Thoracic aorta (tissue), 2 donors: ENCODE data around the gene MPDU1. TPM values are rescaled to one million over a fixed set of nuclear protein-coding genes. Genes with fewer than 3 reads are reported as not detected.
A peak's percentile ranks its signal among the peaks of the same experiment; 100 is the strongest.

Source experiments
- ATAC-seq: fragments of 150-250 bp; one replicate; pipeline ENCODE4 v1.8.0; 2017; ENCODE audit warnings: low read depth; ENCODE audit not compliant: insufficient number of reproducible peaks, low FRiP score
- DNase-seq: peaks from one replicate; pipeline ENCODE4 v3.0.0-alpha.2; 2020; ENCODE audit warnings: low spot score
- H3K27ac ChIP-seq, 2 donors: fragments of 200-600 bp; sonication (generic); 1 replicate in 1 of 2; 2 replicates in 1 of 2; pipeline ENCODE4 v1.5.1; 2016; ENCODE audit warnings: mild to moderate bottlenecking in 2 of 2, moderate library complexity in 2 of 2
- H3K27me3 ChIP-seq: fragments of 200-600 bp; sonication (generic); replicated peaks from 2 replicates; pipeline ENCODE4 v1.6.0; 2016; ENCODE audit warnings: mild to moderate bottlenecking; ENCODE audit not compliant: insufficient read depth
- H3K36me3 ChIP-seq: fragments of 200-600 bp; sonication (generic); one replicate; pipeline ENCODE4 v1.5.1; 2016
- H3K4me1 ChIP-seq, 2 donors: fragments of 200-600 bp; sonication (generic); 1 replicate in 1 of 2; 2 replicates in 1 of 2; pipeline versions ENCODE4 v1.5.1 to v1.6.0; 2016; ENCODE audit warnings: low read depth in 2 of 2, mild to moderate bottlenecking in 1 of 2; ENCODE audit not compliant: control insufficient read depth in 1 of 2
- H3K4me3 ChIP-seq: fragments of 200-600 bp; sonication (generic); 2 replicates; pipeline ENCODE4 v1.5.1; 2016; ENCODE audit warnings: mild to moderate bottlenecking
- H3K9me3 ChIP-seq: fragments of 200-600 bp; sonication (generic); 2 replicates; pipeline ENCODE4 v1.5.1; 2016
- total RNA-seq, 2 donors: library from RNA; depleted of rRNA; stranded (reverse); fragments of >200 nt; gene quantifications; one replicate each; pipeline versions ENCODE4 v1.1.0 to v1.2.3, GENCODE V29; 2016
- TF ChIP-seq, protein P1 (sequence below): fragments of 200-600 bp; sonication (generic); IDR thresholded peaks from one replicate; pipeline ENCODE4 v1.5.1; 2019; ENCODE audit warnings: antibody characterized with exemption

The MPDU1 gene
- total RNA-seq, 2 donors from 2014 or later, result 31.1 to 38.9 TPM

DNA sequence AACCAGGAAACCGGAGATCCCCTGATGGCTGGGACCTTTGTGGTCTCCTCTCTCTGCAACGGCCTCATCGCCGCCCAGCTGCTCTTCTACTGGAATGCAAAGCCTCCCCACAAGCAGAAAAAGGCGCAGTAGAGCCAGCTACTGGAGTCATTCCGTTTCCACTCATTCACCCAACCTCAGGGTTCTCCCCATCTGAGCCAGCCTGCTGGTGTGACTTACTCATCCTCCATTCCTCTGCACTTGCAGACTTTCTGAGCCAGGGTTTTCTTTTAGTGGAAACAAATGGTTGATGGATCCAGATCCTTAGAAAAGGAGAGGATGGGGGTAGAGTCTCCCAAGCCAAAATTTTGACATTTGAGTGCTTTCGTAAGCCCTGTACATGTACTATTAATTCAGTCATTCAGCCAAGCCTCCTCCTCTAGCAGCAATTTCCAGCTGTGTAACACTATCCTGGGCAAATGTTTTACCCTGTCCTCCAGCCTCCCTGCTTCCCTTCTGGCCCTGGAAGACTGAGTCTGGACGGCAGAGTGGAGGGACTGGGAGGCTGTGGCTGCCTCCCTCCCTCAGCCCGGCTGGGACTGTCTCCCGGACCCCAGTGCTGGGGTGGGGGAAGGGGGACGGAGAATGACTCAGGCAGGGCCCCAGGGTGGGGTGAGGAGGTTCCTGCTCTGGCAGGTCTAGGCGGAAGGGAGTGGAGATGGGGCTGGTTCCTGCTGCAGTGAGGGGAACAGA, 3.9 kb downstream of the MPDU1 start:
- Histone ChIP-seq H3K9me3 (no peaks in the 10 kb centered on the region), H3K4me3 (no peak overlapping the region), H3K27me3 (no peaks in the 10 kb centered on the region), H3K36me3 (peaks cover 12% of the 10 kb centered on the region), H3K4me1 (peaks cover 15 to 37% of the 10 kb centered on the region in 2 donors), H3K27ac (peak overlapping the region in 1 of 2 donors; percentile 41)
- ATAC-seq (no peak), DNase-seq (no peak)
- TF ChIP-seq, protein P1, sequence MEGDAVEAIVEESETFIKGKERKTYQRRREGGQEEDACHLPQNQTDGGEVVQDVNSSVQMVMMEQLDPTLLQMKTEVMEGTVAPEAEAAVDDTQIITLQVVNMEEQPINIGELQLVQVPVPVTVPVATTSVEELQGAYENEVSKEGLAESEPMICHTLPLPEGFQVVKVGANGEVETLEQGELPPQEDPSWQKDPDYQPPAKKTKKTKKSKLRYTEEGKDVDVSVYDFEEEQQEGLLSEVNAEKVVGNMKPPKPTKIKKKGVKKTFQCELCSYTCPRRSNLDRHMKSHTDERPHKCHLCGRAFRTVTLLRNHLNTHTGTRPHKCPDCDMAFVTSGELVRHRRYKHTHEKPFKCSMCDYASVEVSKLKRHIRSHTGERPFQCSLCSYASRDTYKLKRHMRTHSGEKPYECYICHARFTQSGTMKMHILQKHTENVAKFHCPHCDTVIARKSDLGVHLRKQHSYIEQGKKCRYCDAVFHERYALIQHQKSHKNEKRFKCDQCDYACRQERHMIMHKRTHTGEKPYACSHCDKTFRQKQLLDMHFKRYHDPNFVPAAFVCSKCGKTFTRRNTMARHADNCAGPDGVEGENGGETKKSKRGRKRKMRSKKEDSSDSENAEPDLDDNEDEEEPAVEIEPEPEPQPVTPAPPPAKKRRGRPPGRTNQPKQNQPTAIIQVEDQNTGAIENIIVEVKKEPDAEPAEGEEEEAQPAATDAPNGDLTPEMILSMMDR, result no peak

DNA sequence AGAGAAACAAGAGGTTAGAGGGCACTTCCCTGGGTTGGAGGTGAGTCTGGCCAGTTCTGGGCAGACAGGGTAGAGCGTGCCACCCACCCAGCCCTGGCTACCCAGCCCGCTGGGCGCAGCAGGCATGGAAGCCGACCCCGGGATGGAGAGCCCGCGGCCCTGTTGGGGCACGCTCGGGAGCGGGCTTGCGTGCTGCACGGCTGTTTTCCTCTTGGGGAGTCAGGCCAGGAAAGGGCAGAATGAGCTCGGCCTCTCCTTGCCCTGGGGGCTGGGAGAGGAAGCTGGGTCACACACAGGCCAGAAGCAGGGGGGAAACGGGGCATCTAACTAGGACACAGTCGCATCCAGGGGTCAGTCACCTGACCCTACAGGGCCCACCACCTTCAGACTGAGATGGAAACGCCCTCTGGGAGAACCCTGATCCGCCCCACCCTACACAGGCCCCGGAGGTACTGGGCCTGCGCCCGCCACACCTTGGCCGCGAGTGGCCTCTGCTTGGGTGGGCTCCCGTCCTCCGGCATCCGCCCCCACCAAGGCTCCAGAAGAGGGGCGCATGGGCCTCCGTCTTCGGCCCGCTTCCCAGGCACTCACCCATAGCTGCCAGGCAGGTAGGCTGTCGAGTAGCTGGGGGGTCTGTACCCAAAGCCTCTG, 5.0 kb downstream of the MPDU1 start:
- TF ChIP-seq, protein P1, result no peak
- ATAC-seq (no peak), DNase-seq (no peak)
- H3K27me3 ChIP-seq, result no peaks in the 10 kb centered on the region
- peak overlapping the region; percentile 75 for H3K4me3 ChIP-seq
- peaks cover 23% of the 10 kb centered on the region for H3K36me3 ChIP-seq
- H3K9me3 ChIP-seq, result no peaks in the 10 kb centered on the region
- H3K4me1 ChIP-seq, result peaks cover 8 to 29% of the 10 kb centered on the region in 2 donors
- H3K27ac ChIP-seq, result peak overlapping the region; percentile 44 to 50

DNA sequence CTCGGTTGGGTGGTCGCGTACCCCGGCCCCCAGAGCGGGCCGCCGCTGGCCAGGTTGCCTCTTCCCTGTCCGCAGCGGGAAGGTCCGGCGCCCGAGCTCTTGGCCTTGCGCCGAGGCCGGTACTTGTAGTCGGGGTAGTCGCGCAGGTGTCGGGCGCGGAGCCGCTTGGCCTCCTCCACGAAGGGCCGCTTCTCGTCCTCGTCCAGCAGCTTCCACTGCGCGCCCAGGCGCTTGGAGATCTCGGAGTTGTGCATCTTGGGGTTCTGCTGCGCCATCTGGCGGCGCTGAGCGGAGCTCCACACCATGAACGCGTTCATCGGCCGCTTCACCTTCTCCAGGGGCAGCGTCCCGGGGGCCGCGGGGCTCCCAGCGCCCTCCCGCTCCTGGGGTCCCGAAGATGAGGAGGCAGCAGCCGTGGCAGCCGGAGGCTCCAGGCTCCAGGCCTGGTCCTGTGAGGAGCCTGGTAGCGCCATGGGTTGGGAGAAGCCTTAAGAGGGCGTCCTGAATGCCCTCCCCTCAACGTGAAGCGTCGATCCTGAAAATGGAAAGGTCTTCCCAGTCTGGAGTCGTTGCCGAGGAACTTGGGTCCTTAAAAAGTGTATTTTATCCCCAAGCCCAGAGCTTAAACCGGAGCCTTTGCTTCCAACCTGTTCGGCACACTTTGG, 5.7 kb downstream of the MPDU1 start:
- peaks cover 30% of the 10 kb centered on the region for H3K36me3 ChIP-seq
- peak overlapping the region; percentile 75 for H3K4me3 ChIP-seq
- ATAC-seq, result peak; percentile 54
- TF ChIP-seq, protein P1, result peak; percentile 90
- no peak for DNase-seq
- H3K9me3 ChIP-seq, result no peaks in the 10 kb centered on the region
- H3K27ac ChIP-seq, result peak overlapping the region; percentile 44 to 50
- no peaks in the 10 kb centered on the region for H3K27me3 ChIP-seq
- H3K4me1 ChIP-seq, result peaks cover 6 to 26% of the 10 kb centered on the region in 2 donors

DNA sequence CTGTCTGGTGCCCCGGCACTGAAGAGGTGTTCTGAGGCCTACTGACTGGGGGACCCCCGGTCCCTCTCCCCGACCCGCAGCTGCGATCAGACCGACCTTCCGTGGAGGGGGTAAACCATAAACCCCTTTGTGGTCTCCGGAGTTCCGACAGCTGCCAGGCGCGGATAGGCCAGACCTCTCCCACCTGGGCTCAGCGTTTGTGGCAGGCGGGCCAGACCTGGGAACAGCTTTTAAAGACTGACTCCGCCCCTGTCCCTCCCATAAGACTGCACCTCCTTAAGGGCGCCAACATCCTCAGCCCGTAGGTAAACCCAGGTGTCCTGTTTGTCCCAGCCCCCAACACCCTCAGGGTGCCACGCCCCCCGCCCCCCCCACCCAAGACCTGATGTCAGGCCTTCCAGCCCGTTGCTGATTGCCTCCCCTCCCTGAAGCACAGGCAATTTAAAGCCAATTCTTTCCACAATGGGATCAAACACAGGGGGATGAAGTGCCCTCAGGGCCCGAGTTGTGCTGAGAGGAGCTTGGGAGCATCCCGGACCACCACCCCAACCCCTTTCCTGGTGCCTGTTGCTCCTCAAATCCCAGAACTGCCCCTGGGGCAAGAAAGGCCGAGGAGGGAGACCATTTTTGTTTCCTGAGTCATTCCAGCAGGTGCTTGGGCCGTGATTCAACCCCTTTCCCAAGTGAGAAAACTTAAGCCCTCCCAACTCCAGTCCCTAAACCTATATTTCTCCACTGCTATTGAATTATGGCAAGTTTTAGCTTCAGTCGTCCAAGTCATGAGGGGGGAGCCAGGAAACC, 6.4 kb downstream of the MPDU1 start, which contains the start of gene SOX15:
Gene SOX15 (minus strand): TSS at position 204 of the 801 bp plus-strand sequence. CDS start 418 bp downstream, outside the sequence.
- ATAC-seq, result no peak
- H3K27ac ChIP-seq, result peak within 1 kb of the TSS; percentile 44 to 50
- TF ChIP-seq, protein P1, result no peak
- no peaks in the 10 kb centered on the region for H3K27me3 ChIP-seq
- H3K4me1 ChIP-seq, result peaks cover 0 to 22% of the 10 kb centered on the region in 2 donors
- no peak for DNase-seq
- H3K36me3 ChIP-seq, result peaks cover 34% of the 10 kb centered on the region
- H3K4me3 ChIP-seq, result peak within 1 kb of the TSS; percentile 75
- no peaks in the 10 kb centered on the region for H3K9me3 ChIP-seq
